ELF-1 (cell line): ENCODE results near the gene TNRC18.
A peak's percentile ranks its signal among the peaks of the same experiment; 100 is the strongest.

Source experiments
- DNase-seq: peaks from one replicate; pipeline ENCODE4 v3.0.0-alpha.2; 2016; ENCODE audit warnings: low read depth, low spot score

Gene TNRC18

GRCh38 chr7:5428478-5429252 is 5.0 kb upstream of the TNRC18 start:
- peak; percentile 61 for DNase-seq

GRCh38 chr7:5426226-5426475 is 2.5 kb upstream of the TNRC18 start:
- DNase-seq, result no peak

GRCh38 chr7:5425507-5426225 is 2.0 kb upstream of the TNRC18 start:
- DNase-seq, result peak; percentile 89

- peak; percentile 62 for DNase-seq
Measured at GRCh38 chr7:5424749-5425506, 1.3 kb upstream of the TNRC18 start.

DNA sequence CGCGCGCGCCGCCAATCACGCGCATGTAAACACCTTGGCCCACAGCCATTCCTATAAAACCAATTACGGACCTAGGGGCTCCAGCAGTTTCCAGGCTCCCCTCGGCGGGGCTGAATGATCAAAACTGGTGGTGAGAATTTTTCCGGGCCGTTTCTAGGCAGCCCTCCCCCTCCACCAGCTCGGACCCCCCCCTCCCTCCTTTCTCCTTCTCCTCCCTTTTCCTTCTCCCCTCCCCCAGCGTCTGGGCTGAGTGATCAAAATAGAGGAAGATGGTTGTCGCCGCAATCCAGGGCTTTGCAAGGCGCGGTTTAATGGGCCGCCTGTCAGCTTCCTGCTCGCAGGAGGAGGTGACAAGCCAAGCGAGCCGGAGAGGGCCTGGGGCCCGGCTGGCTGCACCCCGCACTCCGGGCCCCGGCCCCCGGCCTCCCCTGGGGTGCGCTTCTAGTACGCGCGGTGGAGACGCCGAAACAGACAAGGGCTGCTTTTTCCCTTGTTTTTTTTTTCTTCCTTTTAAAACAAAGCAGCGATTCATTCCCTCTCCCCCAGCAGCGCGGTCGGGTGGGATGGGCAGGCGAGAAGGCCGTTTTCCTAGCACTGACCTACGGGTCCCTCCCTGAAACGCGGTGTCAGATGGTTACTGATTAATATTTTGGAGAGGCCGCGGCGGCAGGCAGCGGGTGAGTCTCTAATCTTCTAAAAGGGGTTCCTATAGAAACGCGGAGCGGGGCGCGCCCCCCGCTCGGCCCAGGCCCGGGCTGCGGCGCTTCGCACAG is 528 bp upstream of the TNRC18 start:
- DNase-seq, result peak; percentile 98

DNA sequence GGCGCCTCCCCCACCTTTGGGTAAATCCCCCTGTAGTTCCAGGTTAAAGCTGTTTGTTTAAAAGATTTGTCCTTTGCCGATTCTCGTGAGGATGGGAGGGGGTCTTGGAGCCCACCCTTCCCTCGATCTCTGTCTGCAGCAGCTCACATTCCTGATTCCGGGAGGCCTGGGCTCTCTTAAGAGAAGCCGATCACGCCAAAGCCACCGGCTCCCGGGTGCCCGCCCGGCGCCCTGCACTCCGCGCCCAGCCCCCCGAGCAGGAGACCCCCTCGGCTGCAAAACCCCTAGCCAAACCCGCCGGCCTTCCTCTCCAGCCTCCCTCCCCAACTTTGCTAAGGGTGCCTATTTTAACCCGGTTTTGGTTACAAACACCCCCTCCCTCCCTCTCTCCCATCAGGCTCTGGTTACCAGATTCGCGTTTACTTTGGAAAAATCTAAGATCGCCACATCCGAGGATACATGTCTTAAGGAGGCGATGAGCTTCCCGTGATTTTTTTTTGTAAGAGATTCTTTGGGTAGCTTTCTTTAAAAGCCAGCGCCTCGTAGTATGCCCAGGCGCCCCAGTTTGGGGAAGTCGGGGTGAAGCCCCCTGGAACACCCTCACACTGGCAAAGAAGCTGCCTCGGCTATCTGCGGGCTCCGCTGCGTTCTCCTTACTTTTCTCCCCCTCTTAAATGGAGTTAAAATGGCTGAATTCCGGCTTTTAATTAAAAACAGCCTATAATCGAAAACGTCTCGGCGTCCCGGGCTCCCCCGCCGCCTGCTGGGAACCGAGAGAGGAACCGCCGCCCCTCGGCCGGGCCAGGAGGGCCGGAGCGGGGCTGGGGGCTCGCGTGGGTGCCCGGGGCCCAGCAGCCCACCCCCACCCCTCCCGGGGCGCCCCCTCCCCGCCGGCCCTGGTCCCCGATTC is 983 bp downstream of the TNRC18 start:
- peak; percentile 52 for DNase-seq

DNA sequence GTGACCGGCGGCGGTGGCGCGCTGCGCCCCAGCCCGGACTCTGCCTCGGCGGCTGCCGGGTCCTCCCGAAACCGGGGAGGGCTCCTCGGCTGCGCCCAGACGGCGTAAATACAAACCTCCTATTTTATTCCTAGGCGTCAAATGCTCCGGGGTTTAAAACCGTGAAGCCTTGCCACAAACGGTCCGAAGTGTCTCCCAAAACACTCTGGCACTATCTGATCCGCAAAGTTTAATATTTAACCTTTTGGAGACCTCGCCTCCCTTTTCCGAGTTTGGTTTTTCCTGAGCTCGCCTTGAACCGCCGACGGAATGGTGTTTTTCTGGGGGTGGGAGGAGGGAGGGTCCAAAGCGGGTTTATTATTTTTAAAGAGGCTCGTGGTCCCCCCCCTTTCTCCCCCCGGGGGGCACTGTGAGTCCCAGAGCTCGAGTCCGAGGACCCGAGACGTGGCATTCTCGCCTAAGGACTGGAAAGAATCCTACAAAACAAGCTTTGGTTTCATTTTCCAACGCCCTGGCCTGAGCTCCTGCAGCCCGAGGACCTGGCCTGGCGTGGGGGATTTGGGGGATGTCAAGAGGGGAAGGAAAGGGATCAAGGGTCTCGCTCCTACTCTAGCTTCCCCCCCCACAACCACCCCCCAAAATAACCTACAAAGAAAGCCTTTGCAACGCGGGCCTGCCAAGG is 1.8 kb downstream of the TNRC18 start:
- DNase-seq, result peak; percentile 73

DNA sequence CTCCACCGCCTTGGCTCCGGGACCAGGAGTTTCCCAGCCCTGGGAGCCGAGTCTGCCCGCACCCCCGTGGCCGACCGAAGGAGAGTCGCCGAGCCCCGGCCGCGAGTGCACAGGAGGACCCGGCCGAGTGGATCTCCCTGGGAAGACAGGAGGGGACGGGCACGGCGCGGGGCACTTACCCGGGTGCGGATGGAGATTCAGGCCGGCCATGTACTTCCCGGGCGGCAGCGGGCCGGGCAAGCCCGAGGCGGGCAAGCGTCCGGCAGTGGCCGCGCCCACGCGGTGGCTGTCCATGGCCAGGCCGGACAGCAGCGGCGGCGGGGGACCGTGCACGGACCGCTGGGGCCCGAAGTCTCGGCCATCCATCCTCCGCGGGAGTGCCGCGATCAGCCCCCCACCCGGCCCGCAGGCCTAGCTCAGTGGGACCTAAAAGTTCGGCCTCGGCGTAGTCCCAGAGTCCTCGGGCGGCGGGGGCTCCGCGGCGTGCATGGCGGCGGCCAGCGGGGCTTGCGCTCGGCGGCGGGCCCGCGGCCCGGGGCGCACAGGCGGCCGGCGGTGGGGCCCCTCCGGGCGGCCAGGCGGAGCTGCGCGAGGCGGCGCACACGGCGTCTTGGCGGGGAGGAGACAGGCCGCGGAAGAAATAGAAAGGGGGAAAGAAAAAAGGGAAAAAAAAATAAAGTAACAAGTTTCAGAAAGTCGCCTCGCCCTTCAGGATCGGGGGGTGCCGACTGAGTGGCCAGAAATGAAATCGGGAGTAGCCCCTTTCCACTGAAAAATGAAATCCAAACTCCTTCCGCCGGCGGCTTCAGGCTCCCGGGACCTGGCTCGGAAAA is 2.5 kb downstream of the TNRC18 start:
- peak; percentile 47 for DNase-seq

DNA sequence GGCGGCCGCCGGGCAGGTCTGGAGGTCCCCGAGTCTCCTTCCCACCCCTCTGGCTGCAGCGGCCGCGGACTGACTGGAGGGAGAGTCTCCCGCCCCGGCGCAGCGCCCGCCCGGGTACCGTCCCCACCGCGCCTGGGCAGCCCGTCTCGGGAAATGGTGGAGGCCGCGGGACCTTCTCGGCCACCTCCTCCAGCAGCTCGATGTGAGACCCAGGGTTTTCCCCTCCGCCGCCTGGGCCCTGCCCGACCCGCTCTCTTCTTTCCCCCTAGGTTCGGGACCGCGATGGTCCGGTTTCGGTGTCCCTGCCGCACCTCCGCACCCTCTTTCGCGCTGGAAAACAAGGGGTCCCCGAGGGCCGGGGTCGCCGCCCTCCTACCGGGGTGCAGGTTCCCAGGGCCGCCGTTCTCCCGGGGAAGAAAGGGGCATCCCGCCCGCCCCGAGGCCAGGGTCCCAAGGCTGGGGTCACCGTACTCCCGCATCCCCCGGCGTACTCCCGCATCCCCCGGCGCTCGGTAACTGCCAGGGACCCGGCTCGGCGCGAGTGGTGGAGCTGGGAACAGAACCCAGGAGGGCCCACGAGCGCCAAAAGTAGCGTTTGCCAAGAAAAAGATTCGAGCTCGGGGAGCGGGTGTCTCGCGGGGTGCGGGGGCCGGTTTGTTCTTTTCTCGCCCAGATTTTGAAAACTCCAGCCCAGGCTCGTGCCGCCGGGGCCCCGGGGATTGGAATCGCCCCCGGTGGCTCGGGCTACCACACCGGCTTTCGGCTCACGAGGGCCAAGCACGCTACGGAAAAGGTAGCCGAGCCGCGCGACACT is 3.4 kb downstream of the TNRC18 start:
- peak; percentile 31 for DNase-seq

GRCh38 chr7:5419539-5420066 is 4.0 kb downstream of the TNRC18 start:
- peak; percentile 55 for DNase-seq

GRCh38 chr7:5418285-5418582 is 5.4 kb downstream of the TNRC18 start:
- no peak for DNase-seq

DNA sequence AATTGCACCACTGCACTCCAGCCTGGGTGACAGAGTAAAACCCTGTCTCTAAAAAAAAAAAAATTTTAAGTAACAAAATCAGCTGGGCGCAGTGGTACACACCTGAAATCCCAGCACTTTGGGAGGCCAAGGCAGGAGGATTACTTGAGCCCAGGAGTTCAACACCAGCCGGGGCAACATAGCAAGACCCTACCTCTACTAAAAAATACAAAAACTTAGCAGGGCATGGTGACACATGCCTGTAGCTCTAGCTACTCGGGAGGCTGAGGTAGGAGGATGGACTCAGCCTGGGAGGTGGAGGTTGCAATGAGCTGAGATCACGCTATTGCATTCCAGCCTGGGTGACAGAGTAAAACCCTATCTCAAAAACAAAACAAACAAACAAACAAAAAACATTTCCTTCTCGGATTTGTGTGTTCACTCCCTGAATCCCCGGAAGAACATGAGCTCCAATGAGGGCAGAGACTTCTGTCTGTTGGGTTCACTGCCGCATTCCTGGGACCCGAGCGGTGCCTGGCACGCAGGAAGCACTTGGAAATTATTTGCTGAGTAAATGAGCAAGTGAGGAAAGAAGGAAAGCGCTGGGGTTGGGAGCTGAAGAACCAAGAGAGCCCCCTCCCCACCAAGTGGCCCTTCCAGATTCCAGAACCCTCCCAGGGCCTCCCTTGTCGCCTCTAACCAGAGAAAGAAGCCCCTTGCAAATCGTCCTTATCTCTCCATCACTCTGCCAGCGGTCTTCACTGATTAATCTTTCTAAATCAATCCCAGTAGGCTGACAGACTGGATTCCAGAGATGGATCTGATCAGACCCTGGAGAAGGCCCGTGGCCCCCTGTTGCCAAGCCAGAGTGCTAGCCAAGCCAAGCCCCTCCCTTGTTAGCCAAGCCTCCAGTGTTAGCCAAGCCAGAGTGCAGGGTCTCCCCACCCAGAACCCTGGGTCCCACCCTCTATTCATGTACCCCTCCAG is 6.2 kb downstream of the TNRC18 start:
- DNase-seq, result peak; percentile 86

DNA sequence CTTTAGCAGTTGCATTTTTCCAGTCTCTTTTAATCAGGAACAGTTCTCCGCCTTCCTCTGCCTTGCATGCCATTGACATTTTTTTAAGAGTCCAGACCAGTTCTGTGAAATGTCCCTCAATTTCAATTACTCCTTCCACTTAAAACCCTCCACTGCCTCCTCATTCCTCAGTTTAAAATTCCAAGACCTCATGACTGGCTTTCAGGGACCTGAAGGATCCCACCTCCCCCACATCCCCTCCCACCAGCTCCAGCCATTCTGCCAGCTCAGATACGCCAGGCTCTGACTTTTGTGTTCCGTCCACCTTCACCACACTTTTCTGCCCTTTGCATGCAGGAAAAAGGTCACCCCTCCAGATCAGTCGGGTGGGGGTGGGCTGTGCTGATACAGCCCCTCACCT is 8.7 kb downstream of the TNRC18 start:
- peak; percentile 79 for DNase-seq

GRCh38 chr7:5413449-5413786 is 10.2 kb downstream of the TNRC18 start:
- DNase-seq, result no peak

DNA sequence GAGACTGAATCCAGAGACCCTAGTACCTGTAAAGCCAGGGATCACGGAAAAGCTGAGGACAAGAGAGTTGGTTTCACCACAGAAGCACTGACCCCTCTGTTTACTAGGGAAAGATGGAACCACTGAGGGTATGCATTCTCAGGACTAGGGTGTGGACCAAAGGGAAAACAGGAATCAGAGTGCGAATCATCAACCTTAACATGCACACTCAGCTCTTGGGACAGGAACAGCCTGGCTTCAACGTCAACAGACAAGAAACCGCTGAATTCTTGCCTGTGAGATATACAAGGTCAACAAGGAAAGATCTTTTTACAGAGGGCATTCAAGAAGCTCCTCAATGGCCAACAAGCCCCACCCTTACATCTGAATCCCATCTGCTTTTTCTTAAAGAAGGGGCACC is 14.9 kb downstream of the TNRC18 start:
- peak; percentile 30 for DNase-seq

- peak; percentile 97 for DNase-seq
Measured at GRCh38 chr7:5406957-5407945, 16.4 kb downstream of the TNRC18 start.
